ENCODE measurements around the gene IMMP2L.

DNA sequence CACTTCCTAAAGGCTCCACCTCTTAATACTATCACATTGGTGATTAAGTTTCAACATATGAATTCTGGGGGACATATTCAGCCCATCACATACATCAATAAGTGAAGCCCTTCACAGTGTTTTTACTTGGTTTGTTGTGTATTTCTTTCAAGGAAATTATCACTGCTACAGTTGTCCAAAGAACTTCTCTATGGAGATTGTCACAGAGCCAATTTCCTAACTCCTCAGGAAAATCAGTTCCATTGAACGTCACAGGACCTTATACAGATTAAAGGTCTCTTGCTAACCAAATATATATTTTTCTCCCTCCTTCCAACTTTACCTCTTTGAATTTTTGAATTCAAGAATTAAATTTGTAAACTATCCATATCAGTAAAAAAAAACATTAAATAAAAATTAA is 357.0 kb downstream of the IMMP2L start:
- no peak for TF ChIP-seq EZH2phosphoT487 (conservative IDR thresholded peaks at IDR 0.05; ENCODE audit: low read length)
- TF ChIP-seq, protein P1, sequence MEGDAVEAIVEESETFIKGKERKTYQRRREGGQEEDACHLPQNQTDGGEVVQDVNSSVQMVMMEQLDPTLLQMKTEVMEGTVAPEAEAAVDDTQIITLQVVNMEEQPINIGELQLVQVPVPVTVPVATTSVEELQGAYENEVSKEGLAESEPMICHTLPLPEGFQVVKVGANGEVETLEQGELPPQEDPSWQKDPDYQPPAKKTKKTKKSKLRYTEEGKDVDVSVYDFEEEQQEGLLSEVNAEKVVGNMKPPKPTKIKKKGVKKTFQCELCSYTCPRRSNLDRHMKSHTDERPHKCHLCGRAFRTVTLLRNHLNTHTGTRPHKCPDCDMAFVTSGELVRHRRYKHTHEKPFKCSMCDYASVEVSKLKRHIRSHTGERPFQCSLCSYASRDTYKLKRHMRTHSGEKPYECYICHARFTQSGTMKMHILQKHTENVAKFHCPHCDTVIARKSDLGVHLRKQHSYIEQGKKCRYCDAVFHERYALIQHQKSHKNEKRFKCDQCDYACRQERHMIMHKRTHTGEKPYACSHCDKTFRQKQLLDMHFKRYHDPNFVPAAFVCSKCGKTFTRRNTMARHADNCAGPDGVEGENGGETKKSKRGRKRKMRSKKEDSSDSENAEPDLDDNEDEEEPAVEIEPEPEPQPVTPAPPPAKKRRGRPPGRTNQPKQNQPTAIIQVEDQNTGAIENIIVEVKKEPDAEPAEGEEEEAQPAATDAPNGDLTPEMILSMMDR (IDR thresholded peaks at IDR 0.05; ENCODE audit: insufficient read depth, low read length, poor library complexity, severe bottlenecking): no peak

Measured in SU-DHL-6 (cell line).